Measurements from ENCODE around the gene LRTM1. TPM values are rescaled to one million over a fixed set of nuclear protein-coding genes. Genes with fewer than 3 reads are reported as not detected.

LRTM1 gene
- total RNA-seq, 1 experiment from 2014 or later: not detected

GRCh38 chr3:54967731-54968161 lies 39.9 kb upstream of the LRTM1 start (continued):
- TF ChIP-seq TCF7L2 (IDR thresholded peaks at IDR 0.05; ENCODE audit: borderline replicate concordance, extremely low read depth, insufficient read depth, insufficient read length): no peak
- TF ChIP-seq SIN3A (IDR thresholded peaks at IDR 0.05; ENCODE audit: low read depth): no peak
- TF ChIP-seq, protein P1, sequence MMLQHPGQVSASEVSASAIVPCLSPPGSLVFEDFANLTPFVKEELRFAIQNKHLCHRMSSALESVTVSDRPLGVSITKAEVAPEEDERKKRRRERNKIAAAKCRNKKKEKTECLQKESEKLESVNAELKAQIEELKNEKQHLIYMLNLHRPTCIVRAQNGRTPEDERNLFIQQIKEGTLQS (IDR thresholded peaks at IDR 0.05): no peak
- no peak for TF ChIP-seq ZNF274 (IDR thresholded peaks at IDR 0.05; ENCODE audit: low read depth, low read length)
- no peak for TF ChIP-seq EZH2phosphoT487 (IDR thresholded peaks at IDR 0.05; ENCODE audit: borderline replicate concordance)
- no peak for TF ChIP-seq FOSL1 (IDR thresholded peaks at IDR 0.05; ENCODE audit: low read depth)
- TF ChIP-seq JUND (IDR thresholded peaks at IDR 0.05): no peak
- TF ChIP-seq SRF (IDR thresholded peaks at IDR 0.05; ENCODE audit: low read depth): no peak
- TF ChIP-seq EZH2 (IDR thresholded peaks at IDR 0.05): no peak

GRCh38 chr3:54966979-54967378 lies 39.1 kb upstream of the LRTM1 start:
- no peak overlapping the region for H2AFZ ChIP-seq (ENCODE audit: low read depth, low read length, poor library complexity, severe bottlenecking)
- no peak overlapping the region for H3K9ac ChIP-seq (ENCODE audit: low read length)
- peaks cover 0 to 3% of the 10 kb centered on the region in 2 experiments; a peak in 2 of 4 replicates for H3K9me3 ChIP-seq (ENCODE audit: control insufficient read depth in 1 of 2, insufficient read depth in 1 of 2, low read depth in 1 of 2, low read length in 2 of 2)
- H3K9me2 ChIP-seq (ENCODE audit: insufficient read depth): no peaks in the 10 kb centered on the region
- intact Hi-C loops (cut with micrococcal nuclease): no loop called here
- no peaks in the 10 kb centered on the region for H3K79me2 ChIP-seq (ENCODE audit: insufficient read depth, low read length)
- no peak overlapping the region for H3K27ac ChIP-seq (ENCODE audit: low read depth, low read length)
- no peak overlapping the region for H3K4me3 ChIP-seq (replicated peaks in 1 of 2; ENCODE audit: low read depth in 1 of 2, low read length in 2 of 2)
- TF ChIP-seq ELF1 (IDR thresholded peaks at IDR 0.05; ENCODE audit: borderline replicate concordance, low read depth): no peak
- TF ChIP-seq ZNF274 (IDR thresholded peaks at IDR 0.05; ENCODE audit: low read depth, low read length): no peak
- TF ChIP-seq, protein P2, sequence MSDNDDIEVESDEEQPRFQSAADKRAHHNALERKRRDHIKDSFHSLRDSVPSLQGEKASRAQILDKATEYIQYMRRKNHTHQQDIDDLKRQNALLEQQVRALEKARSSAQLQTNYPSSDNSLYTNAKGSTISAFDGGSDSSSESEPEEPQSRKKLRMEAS (IDR thresholded peaks at IDR 0.05): no peak
- no peak for TF ChIP-seq EZH2 (IDR thresholded peaks at IDR 0.05)
- TF ChIP-seq REST (IDR thresholded peaks at IDR 0.05; ENCODE audit: low read depth): no peak
- no peak for TF ChIP-seq FOSL1 (IDR thresholded peaks at IDR 0.05; ENCODE audit: low read depth)
- no peak for TF ChIP-seq CBX3 (IDR thresholded peaks at IDR 0.05; ENCODE audit: low read depth)
- TF ChIP-seq, protein P3, sequence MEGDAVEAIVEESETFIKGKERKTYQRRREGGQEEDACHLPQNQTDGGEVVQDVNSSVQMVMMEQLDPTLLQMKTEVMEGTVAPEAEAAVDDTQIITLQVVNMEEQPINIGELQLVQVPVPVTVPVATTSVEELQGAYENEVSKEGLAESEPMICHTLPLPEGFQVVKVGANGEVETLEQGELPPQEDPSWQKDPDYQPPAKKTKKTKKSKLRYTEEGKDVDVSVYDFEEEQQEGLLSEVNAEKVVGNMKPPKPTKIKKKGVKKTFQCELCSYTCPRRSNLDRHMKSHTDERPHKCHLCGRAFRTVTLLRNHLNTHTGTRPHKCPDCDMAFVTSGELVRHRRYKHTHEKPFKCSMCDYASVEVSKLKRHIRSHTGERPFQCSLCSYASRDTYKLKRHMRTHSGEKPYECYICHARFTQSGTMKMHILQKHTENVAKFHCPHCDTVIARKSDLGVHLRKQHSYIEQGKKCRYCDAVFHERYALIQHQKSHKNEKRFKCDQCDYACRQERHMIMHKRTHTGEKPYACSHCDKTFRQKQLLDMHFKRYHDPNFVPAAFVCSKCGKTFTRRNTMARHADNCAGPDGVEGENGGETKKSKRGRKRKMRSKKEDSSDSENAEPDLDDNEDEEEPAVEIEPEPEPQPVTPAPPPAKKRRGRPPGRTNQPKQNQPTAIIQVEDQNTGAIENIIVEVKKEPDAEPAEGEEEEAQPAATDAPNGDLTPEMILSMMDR (IDR thresholded peaks at IDR 0.05 in 2 of 3, conservative IDR thresholded peaks at IDR 0.05 in 1 of 3; ENCODE audit: borderline replicate concordance in 1 of 3, insufficient read depth in 1 of 3, low read depth in 2 of 3, low read length in 2 of 3): no peak
- no peak for TF ChIP-seq EGR1 (IDR thresholded peaks at IDR 0.05; ENCODE audit: low read depth)
- no peak for TF ChIP-seq POLR2AphosphoS5 (IDR thresholded peaks at IDR 0.05; ENCODE audit: low read depth, low read length)
- no peak for TF ChIP-seq POLR2A (IDR thresholded peaks at IDR 0.05; ENCODE audit: borderline replicate concordance, extremely low read depth, insufficient read depth, insufficient read length)
- TF ChIP-seq JUND (IDR thresholded peaks at IDR 0.05): no peak
- no peak for TF ChIP-seq SRF (IDR thresholded peaks at IDR 0.05; ENCODE audit: low read depth)
- no peak for TF ChIP-seq EZH2phosphoT487 (IDR thresholded peaks at IDR 0.05; ENCODE audit: borderline replicate concordance)
- ATAC-seq (no peak), DNase-seq (ENCODE audit: low read depth, low spot score) (no peak)
- ChIA-PET RAD21 (ENCODE audit: low non-redundant PET in 1 of 2, low total read pairs in 2 of 2, uncharacterized antibody in 2 of 2, unreplicated experiment in 2 of 2) (no interaction called here), POLR2A (no interaction called here), CTCF (no interaction called here)
- H3K27me3 ChIP-seq (ENCODE audit: insufficient read depth, low read length): no peaks in the 10 kb centered on the region
- no peaks in the 10 kb centered on the region for H3K36me3 ChIP-seq (ENCODE audit: control insufficient read depth in 1 of 2, insufficient read depth in 2 of 2, low read length in 2 of 2)
- no TSS peak for BruUV-seq (replicated peaks)
- no peak overlapping the region for H3K4me2 ChIP-seq (ENCODE audit: low read length)
- H4K20me1 ChIP-seq (ENCODE audit: insufficient read depth): no peaks in the 10 kb centered on the region
- no peaks in the 10 kb centered on the region for H3K4me1 ChIP-seq (ENCODE audit: control insufficient read depth in 1 of 2, insufficient read depth in 2 of 2, low read length in 2 of 2)

All from HCT116 (cell line).